ENCODE data around the gene CLSTN2.

Gene CLSTN2

DNA sequence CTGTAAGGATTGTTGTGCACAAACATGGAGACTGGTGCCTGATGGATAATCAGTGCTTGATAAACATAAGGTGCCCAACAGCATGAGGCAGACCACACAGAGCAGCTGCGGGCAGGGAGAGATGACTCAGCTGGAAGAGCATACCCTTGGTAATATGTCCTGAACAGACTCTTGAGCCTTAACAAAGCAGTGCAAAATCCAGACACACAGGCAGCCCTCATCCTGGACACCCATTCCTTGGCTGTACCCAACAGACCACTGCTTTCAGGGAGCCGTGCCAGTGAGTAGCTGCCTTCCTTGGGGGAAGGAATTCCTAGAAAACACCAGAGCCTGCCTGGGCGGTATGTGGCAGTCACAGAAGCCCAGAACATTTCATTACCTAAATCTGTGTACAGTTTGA is 156.2 kb downstream of the CLSTN2 start:
- DNase-seq (ENCODE audit: low read depth, low spot score) = peak; percentile 80

- DNase-seq (ENCODE audit: low read depth, low spot score) = no peak
These were observed 158.0 kb downstream of the CLSTN2 start for GRCh38 chr3:140092848-140093536.

- peak; percentile 92 for DNase-seq (ENCODE audit: low read depth, low spot score)
These were observed 158.8 kb downstream of the CLSTN2 start for GRCh38 chr3:140093742-140094141.

DNA sequence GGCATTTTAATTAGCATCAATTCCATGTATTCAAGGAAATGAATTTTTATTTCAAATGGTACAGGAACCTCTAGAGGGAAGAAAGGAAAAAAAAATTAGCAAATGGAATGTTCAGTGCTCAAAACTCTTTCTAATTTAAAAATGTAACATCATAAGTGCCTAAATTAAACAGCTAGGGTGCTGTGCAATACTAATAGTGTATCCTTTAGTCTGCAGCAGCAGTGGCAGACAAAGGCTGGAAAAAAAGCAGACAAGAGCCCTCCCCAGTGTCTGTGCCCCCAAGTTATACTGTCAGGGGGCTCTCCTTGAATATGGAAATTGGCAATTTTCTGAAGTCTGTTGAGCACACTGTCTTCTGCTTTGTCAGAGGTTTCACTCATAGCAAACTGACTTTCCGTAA is 159.5 kb downstream of the CLSTN2 start:
- no peak for DNase-seq (ENCODE audit: low read depth, low spot score)

DNA sequence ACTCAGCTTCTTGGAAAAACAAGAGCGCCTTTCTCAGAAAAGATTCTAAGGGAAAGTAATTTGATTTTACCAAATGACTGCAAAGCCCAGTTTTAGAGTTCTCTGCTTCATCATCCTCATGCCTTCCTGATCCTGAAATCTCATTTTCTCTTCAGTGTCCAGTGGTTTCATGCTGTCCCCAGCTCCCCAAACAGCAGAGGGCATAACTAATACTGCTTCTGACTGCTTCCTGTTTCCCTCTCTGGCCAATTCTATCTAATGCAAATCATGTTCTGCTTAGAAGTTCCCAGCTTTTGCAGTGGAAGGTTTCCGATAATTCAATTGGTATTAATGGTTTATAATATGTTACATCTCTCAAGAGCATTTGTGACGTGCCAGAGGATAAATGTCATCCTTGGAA is 161.1 kb downstream of the CLSTN2 start:
- no peak for DNase-seq (ENCODE audit: low read depth, low spot score)

GRCh38 chr3:140097874-140098635 is 163.1 kb downstream of the CLSTN2 start:
- DNase-seq (ENCODE audit: low read depth, low spot score) = no peak

- DNase-seq (ENCODE audit: low read depth, low spot score) = no peak
These were observed 165.5 kb downstream of the CLSTN2 start for GRCh38 chr3:140100479-140100878.

DNA sequence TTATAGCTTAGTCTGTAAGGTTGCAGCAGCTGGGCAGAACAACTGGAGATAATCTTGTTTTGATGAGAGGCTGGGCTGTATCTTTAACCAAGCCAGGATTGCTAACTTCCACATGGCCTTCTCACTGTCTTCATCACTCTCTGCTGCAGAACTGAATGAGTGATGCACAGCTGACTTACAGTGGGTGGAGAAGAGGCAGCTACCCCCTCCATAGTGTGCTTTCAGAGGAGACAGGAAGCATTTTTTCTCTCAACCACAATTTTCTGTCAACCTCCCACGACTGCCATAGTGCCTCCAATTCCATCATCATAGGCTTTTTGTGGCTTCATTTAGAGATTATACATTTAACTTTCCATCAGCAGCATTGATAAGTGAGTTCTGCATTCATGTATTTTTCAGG is 168.2 kb downstream of the CLSTN2 start:
- no peak for DNase-seq (ENCODE audit: low read depth, low spot score)

DNA sequence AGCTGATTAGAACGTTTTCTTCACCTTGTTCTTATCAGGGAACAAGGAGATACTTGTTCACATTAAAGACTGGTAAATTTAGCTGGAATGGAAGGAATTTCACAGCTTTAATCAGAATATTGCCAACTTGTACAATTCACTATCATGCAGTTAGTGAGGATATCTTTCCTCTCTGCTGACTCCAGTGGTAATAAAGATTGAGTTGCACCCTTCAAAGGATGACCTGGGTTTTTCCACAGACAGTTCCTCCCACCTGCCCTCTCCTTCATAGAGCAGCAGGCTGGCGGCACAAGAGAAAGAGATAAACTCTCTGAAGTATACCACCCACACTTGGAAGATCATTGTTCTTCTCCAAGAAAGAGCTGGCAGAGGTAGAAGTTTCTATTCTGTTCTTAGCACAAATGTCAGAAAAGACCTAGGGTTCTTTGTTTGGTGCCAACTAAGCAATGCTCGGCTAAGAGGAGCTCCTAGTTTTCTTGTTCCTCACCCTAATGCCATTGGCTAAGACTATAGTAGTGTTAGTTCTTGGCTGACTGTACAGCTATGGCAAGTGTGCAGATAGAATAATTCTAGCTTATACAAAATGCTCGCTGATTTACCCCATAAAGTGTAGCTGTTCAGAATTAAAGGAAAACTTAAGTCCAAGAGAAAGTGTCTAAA is 169.1 kb downstream of the CLSTN2 start:
- no peak for DNase-seq (ENCODE audit: low read depth, low spot score)

DNA sequence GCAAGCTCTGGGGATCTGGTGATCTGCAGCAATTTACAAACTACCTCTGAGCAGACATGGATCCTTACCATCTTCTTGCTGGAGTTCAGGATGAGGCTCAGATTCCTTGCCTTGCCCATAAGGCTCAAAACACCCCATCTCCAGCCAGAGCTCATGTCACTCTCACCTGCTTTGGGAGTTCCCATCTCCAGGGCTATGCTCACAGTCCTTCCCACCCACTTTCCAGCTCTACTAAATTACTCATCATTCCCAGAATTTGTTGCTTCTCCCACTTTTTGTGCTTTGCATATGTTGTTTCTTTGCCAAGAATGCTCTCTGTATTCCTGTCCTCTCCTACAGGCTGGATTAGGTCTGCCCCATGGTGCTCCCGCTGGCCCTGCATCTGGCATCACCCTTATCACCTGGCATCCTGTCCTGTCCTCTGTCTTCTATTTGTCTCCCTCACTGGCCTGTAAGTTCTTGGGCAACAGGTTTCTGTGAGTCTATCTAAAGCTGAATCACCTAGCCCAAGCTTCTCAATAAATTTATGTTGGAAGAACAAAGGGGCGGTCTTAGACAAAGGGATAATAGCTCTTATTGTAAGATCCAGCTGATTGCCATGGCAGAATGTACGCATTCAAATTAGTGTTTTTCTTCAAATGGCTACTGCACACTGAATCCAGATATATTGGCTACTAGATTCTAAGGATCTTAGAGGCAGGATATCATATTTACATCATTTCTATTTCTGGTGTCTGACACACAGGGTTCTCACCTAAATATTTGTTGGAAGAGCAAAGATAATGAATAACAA is 179.2 kb downstream of the CLSTN2 start:
- no peak for DNase-seq (ENCODE audit: low read depth, low spot score)

GRCh38 chr3:140114789-140115080 is 179.8 kb downstream of the CLSTN2 start:
- no peak for DNase-seq (ENCODE audit: low read depth, low spot score)

GRCh38 chr3:140117096-140117526 is 182.1 kb downstream of the CLSTN2 start:
- DNase-seq (ENCODE audit: low read depth, low spot score) = peak; percentile 7

- DNase-seq (ENCODE audit: low read depth, low spot score) = no peak
These were observed 187.2 kb downstream of the CLSTN2 start for GRCh38 chr3:140122183-140122582.

- DNase-seq (ENCODE audit: low read depth, low spot score) = no peak
These were observed 193.2 kb downstream of the CLSTN2 start for GRCh38 chr3:140128217-140128616.

DNA sequence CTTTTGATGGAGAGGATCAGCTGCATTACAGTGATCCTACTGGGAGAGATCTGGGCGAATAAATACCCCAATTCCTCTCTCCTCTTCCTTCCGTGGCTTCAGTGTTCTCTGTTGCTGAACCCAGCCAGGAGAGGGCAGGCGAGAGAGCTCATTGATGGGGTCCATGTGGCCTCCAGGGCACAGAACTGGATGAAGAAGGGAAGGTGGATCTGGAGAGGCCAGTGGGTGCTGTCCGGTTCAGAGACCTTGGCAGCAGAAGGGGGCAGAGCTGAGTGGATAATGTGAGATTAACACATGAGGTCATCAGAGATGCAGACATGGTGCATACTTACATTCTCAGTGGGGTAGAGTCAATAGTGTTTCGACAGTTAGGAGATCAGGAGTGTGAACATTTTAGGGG is 193.6 kb downstream of the CLSTN2 start:
- peak; percentile 19 for DNase-seq (ENCODE audit: low read depth, low spot score)

DNA sequence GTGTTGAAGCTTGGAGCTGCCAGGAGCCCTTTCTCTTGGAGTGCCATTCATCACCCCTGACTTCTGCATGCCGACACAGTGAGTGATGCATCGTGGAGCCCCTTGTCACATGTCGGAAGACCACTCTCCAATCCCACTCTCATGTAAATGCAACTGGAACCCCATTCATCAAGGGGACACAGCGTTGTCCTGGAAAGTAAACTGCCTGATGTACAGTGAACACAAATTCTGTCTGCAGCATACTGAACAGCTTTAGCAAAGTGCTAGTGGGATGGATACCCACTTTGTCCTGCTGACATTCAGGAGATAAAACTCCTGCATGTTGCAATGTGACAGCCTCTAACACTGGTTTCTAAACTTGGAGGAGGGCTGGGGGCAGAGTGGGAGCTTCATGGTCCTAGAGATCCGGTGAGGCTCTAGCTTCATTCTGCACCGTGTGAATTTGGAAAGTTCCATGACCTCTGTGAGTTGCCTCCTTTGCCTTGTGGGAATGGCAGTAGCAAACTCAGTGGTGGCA is 194.8 kb downstream of the CLSTN2 start:
- no peak for DNase-seq (ENCODE audit: low read depth, low spot score)

GRCh38 chr3:140131895-140132294 is 196.9 kb downstream of the CLSTN2 start:
- DNase-seq (ENCODE audit: low read depth, low spot score) = no peak

DNA sequence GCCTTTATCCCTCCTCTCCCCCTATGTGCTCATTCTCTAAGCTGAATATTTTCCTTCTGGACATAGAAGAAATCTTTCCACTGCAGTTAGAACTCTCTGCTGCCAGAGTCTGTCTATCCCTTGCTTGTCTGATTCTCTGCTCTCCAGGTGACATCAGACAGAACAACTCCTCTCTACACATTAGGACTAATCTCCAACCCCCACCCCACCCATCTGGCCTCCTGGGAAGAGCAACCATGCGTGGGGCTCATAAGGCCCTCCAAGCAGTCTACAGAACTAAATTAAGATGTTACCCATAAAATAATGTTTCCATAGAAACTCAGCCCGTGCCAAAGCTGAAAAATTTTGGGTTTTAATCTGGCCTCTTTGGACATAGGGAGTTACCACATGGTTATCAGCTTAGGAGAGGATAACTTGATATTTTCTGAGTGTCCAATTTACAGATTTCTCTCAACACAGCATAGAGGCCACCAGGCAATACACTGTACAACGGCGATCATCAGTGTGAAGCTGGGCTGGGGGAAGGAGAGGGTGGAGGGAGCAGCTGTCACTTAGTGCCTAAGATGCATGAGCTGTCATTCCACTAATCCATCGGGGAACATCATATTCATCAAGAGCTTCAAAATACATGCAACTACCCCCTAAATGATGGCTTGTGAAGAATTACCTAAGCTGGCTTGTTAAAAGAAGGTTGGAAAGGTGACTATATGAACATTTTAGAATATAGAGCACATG is 199.4 kb downstream of the CLSTN2 start:
- no peak for DNase-seq (ENCODE audit: low read depth, low spot score)

- no peak for DNase-seq (ENCODE audit: low read depth, low spot score)
These were observed 200.5 kb downstream of the CLSTN2 start for GRCh38 chr3:140135461-140135860.

GRCh38 chr3:140143367-140144069 is 208.5 kb downstream of the CLSTN2 start:
- DNase-seq (ENCODE audit: low read depth, low spot score) = peak; percentile 7

- DNase-seq (ENCODE audit: low read depth, low spot score) = no peak
These were observed 210.5 kb downstream of the CLSTN2 start for GRCh38 chr3:140145528-140145927.
